NCI-H526 (cell line): Measurements from ENCODE around the gene POT1.
"Not testable (repeated sequence)": the region's sequence is repeated elsewhere in the genome, so short reads cannot be mapped to it uniquely, and the experiment has no call there.

ENCODE experiments used
- DNase-seq, 2 experiments: peaks; one replicate each; lab custom pipeline; 2025; lab: John Stamatoyannopoulos, UW

The POT1 gene, protein sequence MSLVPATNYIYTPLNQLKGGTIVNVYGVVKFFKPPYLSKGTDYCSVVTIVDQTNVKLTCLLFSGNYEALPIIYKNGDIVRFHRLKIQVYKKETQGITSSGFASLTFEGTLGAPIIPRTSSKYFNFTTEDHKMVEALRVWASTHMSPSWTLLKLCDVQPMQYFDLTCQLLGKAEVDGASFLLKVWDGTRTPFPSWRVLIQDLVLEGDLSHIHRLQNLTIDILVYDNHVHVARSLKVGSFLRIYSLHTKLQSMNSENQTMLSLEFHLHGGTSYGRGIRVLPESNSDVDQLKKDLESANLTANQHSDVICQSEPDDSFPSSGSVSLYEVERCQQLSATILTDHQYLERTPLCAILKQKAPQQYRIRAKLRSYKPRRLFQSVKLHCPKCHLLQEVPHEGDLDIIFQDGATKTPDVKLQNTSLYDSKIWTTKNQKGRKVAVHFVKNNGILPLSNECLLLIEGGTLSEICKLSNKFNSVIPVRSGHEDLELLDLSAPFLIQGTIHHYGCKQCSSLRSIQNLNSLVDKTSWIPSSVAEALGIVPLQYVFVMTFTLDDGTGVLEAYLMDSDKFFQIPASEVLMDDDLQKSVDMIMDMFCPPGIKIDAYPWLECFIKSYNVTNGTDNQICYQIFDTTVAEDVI

DNA sequence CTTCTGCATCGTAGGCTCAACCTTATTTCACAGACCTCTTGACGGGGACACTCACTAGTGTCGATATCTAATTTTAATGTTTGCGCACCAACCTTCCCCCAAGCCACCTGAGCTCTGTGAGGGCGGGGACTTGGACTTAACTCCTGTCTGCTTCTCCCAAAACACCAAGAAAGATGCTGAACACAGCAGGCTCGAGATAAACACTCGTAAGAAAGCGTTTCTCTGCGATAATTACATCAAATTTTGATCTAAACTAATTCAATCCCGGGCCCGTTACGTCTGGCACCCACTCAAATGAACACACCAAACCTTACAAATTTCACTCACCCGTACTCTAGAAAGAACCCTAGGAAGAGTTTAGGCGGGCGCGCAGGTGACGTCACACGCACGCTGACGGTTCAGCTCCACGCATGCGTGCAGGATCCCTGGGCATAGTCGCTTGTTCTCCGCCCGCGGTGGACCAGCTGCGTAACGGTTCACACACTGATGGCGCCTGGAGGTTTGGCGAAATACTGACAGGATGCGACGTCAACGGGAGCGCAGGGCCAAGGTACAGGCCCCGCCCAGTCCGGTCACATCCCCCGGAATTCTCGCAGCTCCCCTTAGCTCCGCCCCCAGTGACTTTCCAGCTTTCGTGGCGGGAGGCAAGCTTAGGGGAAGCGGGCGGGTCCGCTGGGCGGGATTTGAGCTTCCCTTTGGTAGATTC, at the start of gene POT1:
Gene POT1, minus strand, starts transcription at position 359 of the 706 bp plus-strand sequence. CDS start 32,652 bp downstream, outside the sequence.
- DNase-seq = peak; percentile 99 to 100

DNA sequence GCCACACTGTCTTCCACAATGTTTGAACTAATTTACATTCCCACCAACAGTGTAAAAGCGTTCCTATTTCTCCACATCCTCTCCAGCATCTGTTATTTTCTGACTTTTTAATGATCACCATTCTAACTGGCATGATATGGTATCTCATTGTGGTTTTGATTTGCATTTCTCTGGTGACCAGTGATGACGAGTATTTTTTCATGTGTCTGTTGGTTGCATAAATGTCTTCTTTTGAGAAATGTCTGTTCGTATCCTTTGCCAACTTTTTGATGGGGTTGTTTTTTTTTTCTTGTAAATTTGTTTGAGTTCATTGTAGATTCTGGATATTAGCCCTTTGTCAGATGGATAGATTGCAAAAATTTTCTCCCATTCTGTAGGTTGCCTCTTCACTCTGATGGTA, 45.5 kb upstream of the POT1 start:
- not testable (repeated sequence) for DNase-seq

DNA sequence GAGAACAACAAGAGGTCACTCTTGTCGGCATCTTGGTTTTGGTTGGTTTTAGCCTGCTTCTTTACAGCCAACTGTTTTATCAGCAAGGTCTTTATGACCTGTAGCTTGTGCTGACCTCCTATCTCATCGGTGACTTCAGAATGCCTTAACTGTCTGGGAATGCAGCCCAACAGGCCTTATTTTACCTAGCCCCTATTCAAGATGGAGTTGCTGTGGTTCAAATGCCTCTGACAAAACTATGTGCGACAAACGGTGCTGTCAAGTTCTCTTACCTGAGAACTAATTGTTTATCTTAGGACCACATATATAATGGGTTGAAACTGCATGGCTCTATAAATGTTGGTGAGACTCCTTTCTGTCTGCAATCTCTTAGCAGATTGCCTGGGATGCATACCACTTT, 35.9 kb upstream of the POT1 start:
- DNase-seq = no peak

DNA sequence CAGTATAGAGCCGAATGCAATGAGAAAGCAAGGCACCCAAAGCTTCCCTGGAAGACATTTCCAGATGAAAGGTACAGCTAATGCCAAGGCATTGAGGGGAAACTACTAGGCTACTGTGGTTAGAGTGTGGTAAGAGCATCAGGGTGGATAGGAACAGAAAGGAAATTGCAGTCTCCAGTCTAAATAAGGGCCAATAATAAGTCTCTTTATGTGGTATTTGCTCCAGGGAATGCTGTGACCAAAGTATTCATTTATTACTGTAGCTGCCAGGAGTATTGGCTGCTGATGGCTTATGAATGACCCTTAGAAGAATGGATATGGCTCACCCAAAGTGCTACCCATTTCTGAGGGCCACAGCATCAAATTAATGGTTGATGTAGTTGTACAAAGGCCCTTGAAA, 30.1 kb upstream of the POT1 start:
- no peak for DNase-seq

DNA sequence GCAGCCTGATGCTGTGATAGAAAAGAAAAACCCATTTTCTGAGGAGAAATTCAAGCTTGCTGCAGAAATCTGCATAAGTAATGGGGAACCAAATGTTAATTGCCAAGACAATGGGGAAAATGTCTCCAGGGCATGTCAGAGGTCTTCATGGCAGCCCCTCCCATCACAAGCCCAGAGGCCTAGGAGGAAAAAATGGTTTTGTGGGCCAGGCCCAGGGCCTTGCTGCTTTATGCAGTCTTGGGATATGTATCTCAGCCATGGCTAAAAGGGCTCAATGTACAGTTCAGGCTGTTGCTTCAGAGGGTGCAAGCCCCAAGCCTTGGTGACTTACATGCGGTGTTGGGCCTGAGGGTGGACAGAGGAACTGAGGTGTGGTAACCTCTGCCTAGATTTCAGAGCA, 28.3 kb upstream of the POT1 start:
- not testable (repeated sequence) for DNase-seq

DNA sequence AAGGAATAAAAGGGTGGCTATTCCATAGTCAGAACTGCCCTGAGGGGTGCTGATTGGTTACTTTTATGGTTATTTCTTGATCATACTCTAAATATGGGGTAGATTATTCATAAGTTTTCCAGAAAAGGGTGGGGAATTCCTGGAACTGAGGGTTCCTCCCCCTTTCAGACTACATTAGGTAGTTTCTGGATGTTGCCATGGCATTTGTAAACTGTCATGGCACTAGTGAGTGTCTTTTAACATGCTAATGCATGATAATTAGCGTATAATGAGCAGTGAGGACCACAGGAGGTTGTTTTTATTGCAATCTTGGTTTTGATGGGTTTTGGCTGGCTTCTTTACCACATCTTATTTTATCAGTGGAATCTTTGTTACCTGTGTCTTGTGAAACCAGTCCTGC, 26.5 kb upstream of the POT1 start:
- no peak for DNase-seq

DNA sequence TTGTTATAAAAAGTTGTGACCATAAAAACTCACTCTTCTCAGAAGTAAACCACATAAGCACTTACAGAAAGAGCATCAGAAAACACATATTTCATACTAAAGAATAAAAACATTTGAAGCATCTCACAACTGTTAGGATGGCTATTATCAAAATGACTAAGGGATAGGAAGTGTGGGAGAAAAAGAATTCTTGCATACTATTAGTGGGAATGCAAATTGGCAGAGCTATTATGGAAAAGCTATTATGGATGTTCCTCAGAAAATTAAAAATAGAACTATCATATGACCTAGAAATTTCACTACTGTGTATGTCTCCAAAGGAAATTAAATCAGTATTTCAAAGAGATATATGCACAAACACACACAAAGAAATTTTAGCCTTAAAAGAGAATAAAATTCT, 25.2 kb upstream of the POT1 start:
- DNase-seq = no peak

DNA sequence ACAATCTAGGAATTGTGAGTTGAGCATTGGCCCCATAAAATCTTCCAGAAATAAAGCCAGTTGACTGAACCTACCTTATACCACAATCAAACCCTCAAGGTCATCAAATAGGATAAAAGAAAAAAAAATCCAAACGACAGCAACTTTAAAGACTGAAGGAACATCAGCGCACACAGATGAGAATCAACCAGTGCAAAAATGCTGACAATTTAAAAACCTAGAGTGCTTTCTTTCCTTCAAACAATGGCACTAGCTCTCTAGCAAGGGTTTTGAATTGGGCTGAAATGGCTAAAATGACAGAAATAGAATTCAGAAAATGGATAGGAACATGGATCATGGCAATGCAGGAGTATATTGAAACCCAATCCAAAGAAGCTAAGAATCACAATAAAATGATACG, 16.1 kb upstream of the POT1 start:
- DNase-seq = no peak

DNA sequence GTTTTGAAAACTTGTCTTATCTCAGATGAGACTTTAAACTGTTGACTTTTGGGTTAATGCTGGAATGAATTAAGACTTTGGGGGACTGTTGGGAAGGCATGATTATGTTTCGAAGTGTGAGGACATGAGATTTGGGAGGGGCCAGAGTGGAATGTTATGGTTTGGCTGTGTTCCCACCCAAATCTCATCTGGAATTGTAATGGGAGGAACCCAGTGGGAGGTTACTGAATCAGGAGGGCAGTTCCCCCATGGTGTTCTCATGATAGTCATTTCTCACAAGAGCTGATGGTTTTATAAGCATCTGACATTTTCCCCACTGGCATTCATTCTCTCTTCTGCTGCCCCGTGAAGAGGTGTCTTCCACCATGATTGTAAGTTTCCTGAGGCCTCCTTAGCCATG, 13.8 kb upstream of the POT1 start:
- no peak for DNase-seq

DNA sequence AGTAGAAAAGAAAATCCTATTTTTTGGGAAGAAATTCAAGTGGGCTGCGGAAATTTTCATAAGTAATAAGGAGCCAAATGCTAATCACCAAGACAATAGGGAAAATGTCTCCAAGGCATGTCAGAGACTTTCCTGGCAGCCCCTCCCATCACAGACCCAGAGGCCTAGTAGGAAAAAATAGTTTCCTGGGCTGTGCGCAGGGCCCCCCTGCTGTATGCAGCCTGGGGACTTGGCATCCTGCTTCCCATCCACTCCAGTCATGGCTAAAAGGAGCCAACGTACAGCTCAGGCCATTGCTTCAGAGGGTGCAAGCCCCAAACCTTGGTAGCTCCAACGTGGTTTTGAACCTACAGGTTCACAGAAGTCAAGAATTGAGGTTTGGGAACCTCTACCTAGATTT, 12.8 kb upstream of the POT1 start:
- DNase-seq = no peak

DNA sequence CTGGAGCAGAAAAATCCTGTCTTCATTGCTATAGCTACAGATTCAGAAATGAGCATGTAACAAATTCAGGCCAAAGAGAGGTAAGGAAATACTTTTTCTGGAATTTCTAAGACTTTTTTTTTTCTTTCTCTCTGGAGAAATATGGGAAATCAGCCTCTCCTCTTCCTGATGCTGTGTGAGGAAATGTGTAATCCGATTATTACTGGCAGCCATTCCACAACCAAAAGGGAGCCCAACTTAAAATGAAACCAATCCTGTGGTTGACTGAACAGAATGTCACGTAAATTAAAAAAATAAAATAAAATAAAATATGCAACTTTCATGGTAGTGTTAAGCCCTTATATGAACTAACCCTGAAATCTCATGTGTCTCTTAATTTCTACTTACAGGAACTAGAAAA, 10.7 kb upstream of the POT1 start:
- DNase-seq = no peak

DNA sequence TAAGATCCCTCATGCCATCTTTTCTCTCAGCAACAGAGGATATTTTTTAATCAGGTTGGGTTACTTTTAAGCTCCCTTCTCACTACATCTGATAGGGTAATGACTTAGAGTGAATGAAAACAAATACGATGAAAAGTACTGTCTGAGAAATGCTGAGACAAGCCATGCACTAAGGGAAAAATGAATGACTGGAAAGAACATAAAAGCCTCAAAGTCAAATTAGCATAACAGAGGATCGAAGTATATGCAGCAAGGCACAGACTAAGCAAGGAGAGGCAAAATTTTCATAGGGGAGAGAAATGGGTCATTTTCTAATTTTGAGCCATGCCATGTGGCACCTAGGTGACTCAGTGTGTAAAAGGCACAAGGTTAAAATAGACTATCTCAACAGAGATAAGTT, 8.5 kb upstream of the POT1 start:
- no peak for DNase-seq

DNA sequence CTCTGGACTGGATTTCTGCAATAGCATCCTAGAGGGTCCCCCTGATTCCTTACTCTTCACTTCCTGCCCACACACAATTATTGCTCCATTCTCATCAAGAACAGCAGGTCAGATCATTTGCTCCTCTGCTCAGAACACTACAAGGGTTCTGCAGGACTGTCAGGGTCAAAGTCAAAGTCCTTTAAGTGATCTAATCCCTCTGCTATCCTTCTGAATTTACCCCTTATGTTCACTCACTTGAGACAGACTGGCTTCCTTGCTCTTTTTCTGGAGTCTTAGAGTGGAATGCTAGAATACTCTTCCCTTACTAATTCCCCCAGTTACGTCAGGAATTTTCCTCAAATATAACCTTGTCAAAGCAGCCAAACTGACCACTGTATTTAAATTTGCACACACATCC, 7.5 kb upstream of the POT1 start:
- DNase-seq = no peak

DNA sequence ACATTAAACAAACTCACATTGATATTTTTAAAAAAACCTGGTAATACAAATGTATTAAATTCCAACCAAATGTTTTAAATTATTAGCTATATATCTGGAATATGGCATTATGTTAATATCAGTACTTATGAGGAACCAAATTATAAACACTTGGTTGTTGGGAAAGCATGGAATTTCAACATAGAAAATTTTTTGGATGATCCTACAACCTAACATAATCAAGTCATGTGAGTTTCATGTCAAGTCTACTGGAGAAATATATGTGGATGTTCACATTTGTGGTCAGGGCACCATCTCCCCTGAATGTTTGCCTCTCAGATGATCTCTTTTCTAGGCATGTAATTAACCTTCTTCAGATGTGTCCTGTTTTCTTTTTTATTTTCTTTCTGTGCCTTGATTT, 5.2 kb upstream of the POT1 start:
- DNase-seq = no peak

DNA sequence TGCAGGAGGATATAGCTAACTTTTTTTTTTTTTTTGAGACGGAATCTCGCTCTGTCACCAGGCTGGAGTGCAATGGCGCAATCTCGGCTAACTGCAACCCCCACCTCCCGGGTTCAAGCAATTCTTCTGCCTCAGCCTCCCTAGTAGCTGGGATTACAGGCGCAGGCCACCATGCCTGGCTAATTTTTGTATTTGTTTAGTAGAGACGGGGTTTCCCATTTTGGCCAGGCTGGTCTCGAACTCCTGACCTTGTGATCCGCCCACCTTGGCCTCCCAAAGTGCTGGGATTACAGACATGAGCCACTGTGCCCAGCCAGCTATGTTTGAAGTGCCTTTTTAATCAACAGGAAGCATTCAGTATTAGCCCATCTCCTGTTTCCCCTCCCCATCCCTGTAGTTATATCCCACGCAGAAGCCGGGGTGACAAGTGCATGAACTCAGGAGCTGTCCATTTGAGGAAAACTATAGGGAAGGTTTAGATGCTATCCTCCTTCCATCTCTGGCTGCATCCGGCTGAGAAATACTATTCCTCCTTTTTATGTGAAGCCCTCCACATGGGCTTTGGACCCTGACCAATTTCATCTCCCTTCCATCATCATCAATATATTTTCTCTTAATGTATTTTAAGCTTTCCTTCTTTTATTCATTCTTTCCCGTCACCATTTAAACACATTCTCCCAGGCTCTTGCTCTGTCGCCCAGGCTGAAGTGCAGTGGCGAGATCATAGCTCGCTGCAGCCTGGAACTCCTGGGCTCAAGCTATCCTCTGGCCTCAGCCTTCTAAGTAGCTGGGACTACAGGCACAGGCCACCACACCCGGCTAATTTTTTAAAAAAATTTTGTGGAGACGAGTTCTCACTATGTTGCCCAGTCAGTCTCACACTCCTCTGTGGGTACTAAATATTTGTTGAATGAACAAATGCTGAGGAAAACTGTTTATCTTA, 1.3 kb upstream of the POT1 start:
- DNase-seq = no peak

DNA sequence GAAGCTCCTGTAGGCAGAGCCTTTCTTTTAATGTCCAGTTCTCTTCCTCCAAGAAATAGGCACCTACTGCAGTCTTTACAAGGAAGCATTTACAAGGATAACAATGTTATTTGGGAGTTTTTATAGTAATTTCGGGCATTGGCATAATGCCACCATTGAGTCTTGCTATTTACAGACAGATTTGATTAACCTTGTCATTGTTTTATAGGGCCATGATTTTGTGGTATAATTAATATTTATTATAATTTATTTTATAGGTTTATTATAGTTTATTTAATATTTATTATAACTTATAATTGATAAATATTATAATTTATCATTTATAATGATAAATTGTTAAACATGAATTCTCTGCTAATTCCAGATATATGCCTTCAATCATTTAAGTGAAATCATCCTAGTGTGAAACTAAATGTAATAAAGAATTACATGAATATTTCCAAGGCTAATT, 573 bp upstream of the POT1 start:
- DNase-seq = no peak

DNA sequence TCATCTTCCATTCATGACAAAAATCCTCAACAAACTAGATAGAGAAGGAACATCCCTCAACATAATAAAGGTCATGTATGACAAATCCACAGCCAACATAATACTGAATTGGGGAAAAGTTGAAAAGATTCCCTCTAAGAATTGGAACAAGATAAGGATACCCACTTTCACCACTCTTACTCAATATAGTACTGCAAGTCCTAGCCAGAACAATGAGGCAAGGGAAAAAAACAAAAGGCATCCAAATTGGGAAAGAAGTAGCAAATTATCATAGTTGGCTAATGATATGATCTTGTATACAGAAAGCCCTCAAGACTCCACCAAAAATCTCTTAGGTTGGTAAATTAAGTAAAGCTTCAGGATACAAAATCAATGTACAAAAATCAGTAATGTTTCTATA, 4.7 kb downstream of the POT1 start:
- DNase-seq = no peak

DNA sequence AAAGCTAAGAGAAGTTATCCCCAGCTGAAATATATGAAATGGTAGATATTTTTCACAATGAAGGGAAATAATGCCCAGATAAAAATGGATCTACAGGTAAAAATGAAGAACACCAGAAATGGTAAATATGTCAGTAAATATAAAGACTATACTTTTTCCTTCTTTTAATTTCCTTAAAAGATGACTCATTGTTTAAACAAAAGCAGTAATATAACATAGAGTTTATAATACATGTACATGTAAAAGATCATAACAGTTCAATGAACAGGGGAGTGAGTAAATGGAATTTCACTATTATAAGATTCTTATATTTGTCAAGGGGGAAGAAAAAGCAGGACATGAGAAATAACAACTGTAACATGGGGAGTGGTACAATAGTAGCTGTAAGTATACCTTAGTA, 7.4 kb downstream of the POT1 start:
- DNase-seq = no peak

DNA sequence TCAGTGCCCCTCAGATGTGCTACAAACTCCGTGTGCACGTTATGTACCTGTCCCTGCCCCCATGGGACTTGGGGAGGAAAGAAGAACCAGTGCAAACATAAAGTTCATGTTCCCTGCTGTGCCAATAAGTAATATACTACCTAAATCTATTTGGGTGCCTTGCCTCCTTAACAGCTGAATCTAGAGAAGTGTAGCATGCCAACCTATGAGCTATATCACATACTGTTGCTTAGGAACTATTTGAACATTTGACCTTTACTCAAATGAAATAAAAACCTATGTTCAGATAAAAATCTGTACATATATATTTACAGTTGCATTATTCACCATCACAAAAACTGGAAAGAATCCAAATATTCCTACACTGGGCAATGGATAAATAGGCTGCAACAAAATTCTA, 9.8 kb downstream of the POT1 start:
- no peak for DNase-seq

DNA sequence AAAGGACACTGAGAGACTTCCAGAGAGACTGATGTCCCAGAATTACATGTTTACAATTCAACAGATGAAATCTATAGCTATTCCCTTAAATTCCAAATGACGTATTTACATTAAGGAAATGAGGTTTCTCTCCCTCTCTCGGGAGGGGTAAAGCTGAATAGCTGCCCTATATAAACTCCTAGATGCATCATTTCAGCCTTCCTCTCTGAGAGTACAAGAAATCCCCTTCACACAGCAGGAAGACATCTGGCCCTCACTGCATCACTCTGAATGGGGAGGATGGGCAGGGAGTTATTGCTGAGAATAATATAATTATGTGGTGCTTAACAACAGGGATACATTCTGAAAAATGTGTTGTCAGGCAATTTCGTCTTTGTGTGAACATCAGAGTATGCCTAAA, 11.0 kb downstream of the POT1 start:
- no peak for DNase-seq

DNA sequence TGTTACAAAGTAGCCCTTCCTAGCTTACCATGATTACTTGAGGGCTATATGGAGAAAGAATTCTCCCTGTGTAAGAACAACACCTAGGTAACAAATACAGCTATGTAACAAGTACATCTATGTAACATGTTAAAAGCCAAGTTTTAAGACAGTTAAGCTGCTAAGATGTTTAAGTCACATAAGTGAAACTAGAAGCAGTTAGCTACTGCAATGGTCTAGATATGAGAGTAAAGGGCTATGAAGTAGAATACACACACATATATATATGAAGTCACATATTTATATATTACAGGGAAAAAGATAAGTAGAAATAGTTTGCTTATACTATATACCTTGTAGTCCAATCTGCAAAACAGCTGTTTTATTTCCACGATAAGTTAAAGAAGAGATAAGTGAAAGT, 14.4 kb downstream of the POT1 start:
- no peak for DNase-seq

DNA sequence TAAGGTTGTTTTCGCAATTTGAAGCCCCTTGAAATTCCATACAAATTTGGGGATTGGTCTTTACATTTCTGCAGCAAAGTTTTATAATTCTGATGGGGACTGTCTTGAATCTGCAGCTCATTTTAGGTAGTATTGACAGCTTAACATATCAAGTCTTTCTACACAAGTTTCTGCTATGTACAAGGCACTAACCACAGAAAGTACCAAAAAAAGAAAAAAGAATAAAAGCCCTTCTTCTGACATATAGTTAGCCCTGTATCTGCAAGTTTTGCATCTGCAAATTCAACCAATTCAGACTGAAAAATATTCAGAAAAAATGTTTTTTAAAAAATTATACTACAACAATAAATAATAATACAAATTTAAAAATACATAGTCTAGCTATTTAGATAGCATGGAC, 15.3 kb downstream of the POT1 start:
- DNase-seq = no peak
